ENCODE results near the gene WDR6.
A peak's percentile ranks its signal among the peaks of the same experiment; 100 is the strongest.

WDR6 gene

DNA sequence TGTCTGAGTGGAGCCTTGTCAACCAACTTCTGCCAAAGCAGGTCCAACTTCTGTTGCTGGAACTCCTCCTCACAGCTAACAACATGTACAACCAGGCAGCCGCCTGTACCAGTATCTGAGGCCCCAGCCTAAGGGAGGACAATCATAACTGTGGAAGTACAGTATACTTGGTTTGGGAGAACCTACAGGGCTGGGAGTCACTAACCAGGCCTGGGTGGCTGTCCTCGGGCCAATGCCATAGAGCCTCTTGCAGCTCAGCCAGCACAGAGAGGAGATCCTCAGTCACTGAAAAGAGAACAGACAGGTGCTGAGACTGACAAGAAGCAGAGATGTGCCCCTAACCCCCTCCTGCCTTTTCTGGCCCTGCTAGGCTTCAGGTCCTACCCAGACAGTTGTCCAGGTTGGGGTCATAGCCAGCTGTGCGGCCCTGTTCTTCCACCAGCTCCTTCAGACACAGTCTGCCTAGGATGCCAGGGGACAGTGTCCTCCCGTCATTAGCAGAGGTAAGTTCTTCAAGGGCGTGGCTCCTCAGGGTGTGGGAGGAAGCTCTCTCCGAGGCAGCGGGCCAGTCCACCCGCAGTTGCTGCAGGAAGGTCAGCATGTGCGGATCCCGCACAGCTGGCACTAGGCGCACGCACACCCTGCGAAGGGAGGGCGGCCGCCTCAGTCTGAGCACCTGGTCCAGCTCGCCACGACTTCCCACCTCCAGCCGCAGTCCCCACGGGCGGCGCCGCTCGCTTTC lies 10.2 kb downstream of the WDR6 start:
- peak; percentile 37 to 59 for DNase-seq

DNA sequence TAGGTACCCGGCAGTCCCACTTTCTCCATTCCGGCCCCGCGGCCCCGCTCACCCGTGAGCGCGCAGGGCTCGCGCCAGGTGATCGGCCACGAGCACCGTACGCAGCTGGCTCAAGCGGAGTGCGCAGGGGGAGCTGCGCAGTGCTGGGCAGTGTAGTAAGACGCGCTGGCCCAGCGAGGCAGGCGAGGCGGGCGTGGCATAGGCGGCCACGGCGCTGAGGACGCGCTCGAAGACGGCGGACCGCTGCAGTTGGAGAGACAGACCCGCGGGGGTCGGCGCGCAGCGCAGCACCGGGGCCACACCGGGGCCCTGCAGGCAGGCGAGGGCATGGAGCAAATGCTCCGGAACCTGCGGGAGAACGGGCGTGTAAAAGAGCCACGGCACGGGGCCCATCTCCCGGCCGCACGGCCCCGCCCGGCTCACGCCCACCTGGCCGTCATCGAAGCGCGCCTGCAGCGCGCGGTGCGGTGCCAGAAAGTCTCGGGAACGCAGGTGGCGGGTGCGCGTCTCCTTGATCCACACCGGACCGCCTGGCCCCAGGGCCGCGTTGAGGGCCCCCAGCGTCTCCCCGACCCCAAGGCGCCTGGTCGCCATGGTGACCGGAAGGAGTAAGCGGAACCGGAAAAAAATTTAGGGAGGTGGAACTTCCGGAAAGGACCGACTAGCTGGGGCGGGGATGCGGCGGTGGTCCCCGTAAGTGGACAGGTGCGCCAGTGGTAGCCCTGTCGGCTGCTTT lies 10.9 kb downstream of the WDR6 start, which contains the start of gene DALRD3:
Gene DALRD3 (minus strand): TSS at position 610 of the 736 bp plus-strand sequence. CDS start 16 bp downstream, at position 594.
- DNase-seq = peak; percentile 48 to 60

DNA sequence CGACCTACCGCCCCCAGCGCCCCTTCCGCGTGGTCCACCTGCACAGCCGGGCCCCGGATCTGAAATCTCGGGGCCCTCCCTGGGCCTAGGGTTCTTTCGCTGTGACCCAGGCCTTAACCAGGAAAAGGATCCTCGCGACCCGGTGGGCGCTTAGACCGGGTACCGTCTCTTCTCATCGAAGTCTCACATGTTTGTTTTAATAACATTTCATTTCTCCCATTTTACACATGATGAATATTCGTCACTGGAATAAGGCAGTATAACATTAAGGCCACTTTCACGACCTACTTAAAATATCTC lies 11.5 kb downstream of the WDR6 start:
- DNase-seq = peak in 1 of 2 experiments; percentile 48

DNA sequence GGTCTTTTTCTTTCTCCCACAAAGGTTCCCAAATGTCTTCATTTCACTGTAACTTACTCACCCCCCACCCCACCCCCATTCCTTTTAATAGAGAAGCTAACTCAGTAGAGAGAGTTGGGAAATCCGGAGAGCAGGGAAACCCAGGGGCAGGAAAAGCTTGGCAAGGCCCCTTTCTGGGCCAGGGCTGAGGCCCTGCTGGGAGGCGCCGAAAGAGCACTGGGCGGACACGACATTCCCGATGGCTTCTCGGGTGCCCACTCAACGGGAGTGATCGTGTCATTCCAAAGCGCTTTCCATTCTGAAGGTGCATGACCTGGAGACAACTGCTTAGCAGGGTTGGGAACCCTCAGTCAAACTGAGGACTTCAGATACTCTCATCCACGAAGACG lies 12.7 kb downstream of the WDR6 start:
- no peak for DNase-seq

DNA sequence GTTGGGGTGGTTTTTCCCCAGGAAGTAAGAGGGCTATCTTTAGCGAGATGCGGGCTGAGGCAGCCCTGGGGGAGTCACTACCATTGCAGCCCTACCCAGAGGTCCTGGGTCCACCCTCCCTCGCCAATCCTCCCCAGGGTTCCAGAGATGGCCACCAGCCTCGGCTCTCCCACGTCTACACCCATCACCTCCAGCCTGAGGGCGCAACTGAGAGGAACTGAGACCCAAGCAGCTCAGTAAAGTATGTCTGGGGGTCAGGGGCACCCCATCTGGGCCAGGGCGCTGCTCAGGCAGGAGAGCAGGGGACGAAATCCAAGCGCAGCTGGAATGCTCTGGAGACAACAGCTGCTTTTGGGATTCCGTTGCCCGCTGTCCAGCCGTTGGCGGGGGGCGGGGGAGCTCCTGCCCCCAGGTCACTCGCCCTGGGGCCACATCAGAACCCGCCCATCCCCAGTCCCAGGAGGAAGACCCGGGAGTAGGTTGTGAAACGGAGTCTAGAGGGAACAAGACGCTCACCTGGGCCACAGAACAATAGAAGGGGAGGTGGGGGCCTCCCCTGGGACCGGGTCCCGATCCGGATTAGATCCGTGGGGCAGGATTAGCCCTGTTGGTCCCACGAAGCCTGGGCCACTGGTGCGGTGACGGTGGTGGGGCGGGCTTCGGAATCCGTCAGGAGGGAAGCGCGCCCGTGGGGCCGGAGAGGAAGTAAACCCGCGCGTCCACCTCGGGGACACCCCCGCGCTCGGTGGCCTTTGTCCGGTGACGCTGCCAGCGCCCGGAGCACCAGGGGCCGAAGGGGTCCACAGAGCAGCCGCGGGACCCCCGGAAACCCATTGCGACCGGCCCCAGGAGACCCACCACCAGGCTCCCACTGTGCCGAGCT lies 13.4 kb downstream of the WDR6 start:
- peak; percentile 41 to 46 for DNase-seq

DNA sequence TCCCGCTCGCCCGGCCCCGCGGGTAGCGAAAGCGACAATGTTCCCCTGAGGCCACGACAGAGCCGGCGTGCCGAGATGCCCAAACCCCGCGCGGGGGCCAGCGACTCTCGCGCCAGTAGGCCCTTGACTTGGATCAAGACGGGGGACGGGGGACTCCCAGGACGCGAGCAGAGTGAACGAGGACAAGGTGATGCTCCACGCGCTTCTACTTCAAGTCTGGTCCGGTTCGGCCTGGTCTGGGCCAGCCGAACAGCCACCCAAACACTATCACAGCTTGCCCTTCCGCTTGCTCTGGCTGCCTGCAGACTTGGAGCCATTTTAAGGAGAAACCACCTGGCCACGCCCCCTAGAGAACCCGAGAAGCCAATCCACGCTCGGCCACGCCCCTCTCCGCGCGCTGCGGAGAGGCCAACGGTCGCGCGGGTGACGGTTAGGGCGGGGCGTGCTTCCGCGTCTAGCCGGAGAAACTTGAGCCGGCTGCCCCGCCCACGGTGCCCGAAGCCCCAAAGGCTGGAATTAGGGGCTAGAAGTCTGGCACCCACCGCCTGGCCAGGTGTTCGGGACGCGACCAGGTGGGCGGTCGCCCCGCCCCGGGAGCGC lies 14.1 kb downstream of the WDR6 start:
- DNase-seq = peak; percentile 98

DNA sequence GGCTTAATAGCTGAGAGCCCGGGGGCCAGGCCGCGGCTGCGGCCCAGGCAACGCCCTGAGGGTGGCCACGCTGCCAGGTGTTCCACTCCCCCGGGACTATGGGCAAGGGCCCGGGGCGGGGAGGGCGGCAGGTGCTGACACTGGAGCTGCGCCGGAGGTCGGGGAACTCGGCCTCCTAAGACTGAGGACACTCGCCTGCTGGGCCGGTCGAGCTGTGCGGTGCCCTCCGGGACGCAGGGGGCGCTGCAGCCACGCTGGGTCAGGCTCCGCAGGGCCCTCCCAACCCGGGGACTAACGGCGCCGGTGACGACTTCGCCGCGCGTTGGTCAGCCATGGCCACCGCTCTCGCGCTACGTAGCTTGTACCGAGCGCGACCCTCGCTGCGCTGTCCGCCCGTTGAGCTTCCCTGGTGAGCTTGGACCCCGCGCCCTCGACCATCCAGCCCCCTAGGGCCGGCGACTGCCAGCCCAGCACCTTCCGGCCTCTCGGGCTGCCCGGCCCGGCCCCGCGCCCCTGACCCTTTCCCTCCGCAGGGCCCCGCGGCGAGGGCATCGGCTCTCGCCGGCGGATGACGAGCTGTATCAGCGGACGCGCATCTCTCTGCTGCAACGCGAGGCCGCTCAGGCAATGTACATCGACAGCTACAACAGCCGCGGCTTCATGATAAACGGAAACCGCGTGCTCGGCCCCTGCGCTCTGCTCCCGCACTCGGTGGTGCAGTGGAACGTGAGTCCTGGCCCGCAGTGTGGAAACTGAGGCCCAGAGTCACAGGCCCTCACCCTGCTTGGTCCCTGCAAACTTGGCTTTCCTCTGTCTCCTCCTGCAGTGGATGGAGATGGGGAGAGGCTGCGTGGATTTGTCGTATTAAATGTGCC lies 14.9 kb downstream of the WDR6 start, which contains the start of gene NDUFAF3:
Gene NDUFAF3 (plus strand): TSS at position 309 of the 875 bp plus-strand sequence. CDS start 24 bp downstream, at position 333.
- DNase-seq = peak; percentile 88 to 90

DNA sequence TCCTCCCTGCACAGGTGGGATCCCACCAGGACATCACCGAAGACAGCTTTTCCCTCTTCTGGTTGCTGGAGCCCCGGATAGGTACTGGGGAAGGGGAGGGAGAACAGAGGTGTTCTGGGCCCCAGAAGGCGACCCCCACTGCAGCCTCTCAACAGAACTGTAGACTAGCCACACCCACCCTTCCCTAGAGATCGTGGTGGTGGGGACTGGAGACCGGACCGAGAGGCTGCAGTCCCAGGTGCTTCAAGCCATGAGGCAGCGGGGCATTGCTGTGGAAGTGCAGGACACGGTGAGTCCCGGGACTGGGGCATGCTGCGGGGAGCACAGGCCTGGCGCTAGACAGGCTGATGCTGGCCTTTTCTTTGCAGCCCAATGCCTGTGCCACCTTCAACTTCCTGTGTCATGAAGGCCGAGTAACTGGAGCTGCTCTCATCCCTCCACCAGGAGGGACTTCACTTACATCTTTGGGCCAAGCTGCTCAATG lies 15.5 kb downstream of the WDR6 start:
- no peak for DNase-seq

DNA sequence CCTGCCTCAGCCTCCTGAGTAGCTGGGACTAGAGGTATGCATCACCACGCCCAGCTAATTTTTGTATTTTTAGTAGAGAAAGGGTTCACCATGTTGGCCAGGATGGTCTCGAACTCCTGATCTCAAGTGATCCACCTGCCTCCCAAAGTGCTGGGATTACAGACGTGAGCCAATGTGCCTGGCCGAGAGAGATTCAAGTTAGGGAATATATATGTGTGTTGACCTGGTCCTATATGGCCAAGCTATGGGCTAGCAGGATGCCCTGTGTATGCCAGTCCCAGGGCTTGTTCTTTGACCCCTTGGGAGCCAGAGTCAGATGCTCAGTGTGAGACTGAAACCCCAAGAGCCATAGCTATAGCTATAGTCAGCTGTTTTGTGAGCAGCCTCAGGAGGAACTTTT lies 16.6 kb downstream of the WDR6 start:
- DNase-seq = no peak

DNA sequence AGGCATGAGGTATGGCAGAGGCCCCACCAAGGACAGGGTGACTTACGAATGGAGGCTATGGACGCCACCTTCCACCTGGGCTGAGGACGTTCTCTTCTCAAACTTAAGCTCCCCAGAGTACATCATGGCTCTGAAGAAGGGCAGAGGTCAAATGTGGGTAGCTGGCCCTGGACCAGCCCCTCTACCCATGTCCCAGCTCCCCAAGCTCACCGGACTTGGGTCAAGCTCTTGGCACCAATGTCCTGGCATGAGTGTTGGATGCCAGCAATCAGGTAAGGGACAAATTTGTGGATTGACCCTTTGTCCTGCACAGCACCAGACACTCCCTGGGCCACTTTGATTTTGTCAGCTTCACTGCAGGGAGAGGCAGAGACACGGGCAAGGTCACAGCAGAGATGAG lies 17.3 kb downstream of the WDR6 start:
- no peak for DNase-seq

DNA sequence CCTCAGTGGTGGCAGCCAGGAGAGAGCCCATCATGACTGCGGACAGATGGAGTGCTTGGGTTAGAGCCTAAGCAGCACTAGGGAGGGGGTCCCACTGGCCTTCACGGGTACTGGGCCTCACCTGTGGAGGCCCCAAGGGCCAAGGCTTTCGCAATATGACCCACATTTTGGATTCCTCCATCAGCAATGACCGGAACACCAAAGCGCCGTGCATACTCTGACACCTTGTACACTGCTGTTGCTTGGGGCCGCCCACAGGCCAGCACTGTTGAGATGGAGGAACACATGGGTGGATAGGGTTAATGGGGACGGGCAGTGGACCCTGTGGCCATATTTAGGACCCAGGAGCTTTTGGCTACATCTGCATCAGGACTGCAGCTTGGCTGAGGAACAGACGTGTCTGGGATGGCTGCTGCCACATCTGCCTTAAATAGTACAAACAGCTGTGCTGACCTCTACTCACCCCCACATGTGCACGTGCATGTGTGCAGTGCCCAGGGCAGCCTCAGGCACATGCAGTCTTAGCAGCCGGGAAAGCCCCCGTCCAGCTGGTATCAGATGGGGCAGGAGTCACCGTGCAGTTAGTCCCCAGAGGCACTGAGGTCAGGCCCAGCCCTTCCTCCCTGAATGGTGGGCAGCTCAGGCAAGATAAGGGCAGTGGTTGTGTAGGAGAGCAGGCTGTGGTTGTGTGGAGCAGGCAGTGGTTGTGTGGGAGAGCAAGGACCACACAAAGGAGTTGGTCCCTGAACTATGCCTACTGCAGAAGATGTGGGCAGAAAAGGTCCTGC lies 18.0 kb downstream of the WDR6 start:
- no peak for DNase-seq

DNA sequence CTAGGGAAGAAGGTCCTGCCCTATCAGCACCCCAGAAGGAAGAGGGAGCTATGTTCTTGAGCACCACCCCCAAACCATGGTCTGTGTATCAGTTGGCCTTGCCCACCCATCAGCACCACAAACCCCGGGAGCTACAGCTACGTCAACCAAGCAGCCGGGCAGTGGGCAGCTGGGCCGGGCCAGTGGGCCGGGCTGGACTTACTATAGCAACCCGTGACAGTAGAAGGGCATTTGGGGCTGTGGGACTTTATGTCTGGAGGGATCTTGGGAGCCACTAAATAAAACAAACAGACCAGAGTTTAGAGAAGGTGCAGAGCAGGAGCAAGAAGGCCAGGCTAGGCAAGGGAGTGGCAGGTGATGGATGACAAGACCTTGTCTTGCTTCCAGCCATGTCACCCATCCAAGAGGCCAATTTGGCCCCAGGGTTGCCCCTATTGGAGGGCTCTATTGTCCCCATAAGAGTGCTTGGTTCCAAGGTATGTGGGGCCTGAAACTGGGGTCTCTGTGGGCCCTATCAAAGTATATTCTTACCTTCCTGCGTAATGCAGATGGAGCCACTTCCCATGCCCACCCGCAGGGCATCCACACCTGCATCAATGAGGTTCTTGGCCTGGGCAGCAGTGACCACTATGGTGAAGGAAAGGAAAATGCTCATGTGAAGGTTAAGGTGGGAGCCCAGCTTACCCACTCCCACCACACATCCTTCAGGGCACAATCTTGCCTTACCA lies 18.8 kb downstream of the WDR6 start:
- DNase-seq = no peak

DNA sequence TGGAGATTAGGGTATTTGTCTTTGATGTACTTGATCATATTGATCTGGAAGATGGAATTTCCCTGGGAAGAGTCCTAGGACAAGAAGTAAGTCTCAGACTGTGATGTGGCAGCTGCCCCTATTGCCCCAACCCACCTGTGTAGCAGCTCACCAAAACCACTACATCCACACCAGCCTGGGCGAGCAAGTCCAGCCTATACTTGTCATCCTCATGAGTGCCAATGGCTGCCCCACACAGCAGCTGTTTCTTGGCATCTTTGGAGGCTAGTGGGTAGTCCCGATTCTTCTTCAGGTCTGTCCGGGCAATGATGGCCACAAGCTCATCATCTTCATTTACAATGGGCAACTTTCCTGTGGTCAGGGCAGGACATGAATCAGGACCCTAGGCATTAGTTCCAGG lies 19.3 kb downstream of the WDR6 start:
- no peak for DNase-seq

DNA sequence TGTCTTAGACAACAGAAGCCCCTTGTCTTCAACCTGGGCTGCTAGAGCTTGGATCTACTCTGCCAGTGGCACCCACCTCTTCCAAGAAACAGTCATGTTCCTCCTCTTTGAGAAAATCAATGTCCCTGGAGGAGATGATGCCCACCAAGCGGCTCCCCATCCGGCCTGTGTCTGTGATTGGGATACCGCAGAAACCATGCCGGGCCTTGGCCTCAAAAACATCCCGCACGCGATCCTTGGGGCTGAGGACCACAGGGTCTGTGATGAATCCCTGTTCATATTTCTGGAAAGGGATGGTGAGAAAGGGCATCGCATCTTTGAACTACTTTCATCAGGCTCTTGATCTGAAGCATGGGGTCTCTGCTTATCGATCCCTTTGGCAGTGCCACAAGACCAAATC lies 20.4 kb downstream of the WDR6 start:
- DNase-seq = no peak

DNA sequence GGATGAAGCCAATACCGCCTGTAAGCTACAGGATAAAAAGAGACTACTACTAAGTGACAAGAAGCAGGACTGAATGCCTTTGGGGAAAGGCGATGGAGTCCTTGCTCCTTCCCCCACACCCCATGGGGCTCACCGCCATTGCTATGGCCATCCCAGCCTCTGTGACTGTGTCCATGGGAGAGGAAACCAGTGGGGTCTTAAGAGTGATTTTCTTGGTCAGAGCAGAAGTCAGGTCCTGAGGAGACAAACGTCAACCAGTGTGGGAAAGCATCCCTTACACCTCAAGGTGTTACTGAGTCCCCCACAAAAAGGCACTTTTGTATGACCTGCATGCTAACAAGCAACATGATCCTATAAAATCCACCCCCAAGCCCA lies 21.1 kb downstream of the WDR6 start:
- DNase-seq = no peak

DNA sequence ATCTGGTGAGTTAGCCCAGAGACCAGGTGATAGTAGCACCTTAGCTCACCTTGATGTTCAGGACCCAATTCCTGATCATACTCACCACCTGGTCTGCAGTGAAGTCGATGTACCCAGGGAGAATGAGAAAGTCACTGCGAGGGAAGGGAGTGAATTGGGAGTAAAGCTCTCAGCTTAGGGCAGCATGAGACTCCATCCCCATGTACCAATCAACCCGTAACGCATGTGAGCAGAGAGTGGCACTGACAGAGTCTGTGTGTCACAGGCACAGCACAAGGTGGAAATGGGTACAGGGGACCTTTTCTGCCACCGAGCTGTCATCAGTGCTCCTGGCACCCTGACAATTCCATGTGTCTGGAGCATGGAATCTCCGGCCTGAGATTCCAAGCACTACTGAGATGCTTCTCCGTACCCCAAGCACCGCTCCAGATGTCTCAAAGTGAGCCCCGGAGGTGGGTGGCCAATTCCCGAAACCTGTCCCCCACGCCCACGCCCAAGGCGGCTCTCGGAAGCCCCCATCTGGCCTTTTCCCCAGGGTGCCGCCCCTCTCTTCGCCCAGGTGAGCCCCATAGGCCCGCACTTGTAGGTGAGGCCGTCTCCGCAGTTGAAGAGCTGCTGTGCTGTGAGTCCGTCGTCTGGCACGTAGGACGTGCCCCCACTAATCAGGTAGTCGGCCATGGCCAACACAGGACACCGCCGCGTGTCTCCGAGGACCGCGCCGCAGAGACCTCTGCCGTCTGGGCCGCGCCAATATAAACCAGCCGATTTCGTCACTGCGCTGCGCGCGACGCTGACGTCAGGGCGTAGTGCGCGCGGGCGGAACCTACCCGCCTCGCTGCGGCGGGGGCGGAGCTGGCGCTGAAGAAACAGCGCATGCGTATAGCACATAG lies 21.7 kb downstream of the WDR6 start, which contains the start of gene IMPDH2:
Gene IMPDH2 (minus strand): TSS at position 726 of the 890 bp plus-strand sequence. CDS start 48 bp downstream, at position 678.
- DNase-seq = peak; percentile 94 to 95

DNA sequence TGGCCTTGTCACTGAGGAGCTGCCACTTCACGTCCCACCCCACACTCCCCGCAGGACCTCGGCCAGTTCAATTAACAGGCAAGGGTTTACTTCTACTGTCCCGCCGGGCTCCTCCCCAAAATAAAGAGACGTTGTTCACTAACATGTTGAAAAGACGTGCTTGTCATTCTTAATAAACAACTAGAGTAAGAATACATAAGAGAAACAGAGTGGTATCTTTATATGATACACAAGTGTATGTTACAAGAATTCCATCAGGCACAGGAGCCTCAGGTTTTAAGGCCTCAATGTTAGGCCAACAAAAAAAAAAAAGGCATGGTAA lies 22.3 kb downstream of the WDR6 start:
- DNase-seq = no peak

DNA sequence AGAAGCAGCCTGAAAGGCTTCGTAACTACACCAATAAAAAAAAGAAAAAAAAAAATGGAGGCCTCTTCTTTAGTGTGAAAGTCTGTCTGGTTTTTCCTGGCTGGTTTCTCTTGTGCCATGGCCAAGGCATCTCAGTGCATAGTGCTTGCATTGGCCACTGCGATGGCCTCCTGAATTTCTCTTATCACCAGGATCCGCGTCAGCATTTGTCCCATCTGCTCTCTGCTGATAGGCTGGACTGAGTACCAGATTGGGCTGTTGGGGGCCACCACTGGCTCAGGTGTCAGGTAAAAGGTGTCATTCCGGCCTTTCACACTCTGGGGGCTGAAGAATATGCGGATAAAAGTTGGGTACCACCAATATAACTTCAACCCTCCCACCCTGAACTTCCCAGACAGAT lies 23.1 kb downstream of the WDR6 start:
- no peak for DNase-seq

DNA sequence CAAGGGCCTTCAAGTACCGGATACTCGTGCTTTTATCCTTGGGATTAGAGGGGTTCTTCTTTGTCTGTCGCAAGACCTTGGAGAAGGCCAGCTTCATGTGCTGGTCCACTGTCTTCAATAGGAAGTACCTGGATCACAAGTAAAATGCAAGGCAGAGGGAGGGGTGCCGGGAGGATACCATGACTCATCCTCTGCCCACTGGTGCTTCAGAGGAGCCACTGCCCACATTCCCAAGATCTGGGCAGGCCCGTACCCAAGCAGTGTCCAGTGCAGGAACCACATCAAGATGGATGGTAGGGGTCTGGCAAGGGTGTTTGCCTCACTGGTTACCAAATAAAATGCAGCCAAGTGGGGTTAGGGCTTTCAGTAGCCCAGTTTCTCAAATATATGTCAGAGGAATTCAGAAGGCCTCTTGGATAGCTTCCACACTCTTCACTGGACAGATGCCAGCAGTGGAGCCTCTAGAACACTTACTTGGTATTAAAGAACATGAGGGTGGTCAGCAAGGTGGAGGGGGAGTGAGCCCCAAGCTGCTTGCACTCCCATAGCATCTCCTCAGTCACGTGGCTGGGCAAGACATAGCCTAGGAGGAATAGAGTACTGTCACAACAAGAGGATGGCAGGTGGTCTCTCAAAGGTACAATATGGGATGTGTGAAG lies 25.6 kb downstream of the WDR6 start:
- no peak for DNase-seq

All from AML-193 (cell line).